T-helper 17 cell (primary cell): ENCODE data around the gene SMIM15. TPM values are rescaled to one million over a fixed set of nuclear protein-coding genes. Genes with fewer than 3 reads are reported as not detected.
"Not testable (repeated sequence)": the region's sequence is repeated elsewhere in the genome, so short reads cannot be mapped to it uniquely, and the experiment has no call there.

Experiments used
- ATAC-seq: fragments of 150-1000 bp; cut with Tn5 transposase; 2 replicates; pipeline ENCODE4 v1.10.0; 2021; ENCODE audit warnings: mild to moderate bottlenecking, moderate library complexity
- DNase-seq, 3 donors: peaks; one replicate each; pipeline versions ENCODE4 v3.0.0 to v3.0.0-alpha.2; 2020 to 2021
- H3K9me3 ChIP-seq: one replicate; pipeline ENCODE4 v1.7.0; 2013; ENCODE audit warnings: low read length, mild to moderate bottlenecking; ENCODE audit not compliant: control insufficient read depth, poor library complexity, severe bottlenecking
- H3K27ac Mint-ChIP-seq: one replicate; pipeline ENCODE4 v1.8.0; 2022; ENCODE audit warnings: mild to moderate bottlenecking, moderate library complexity, mixed read lengths
- H3K27me3 Mint-ChIP-seq: one replicate; pipeline ENCODE4 v1.8.0; 2022; ENCODE audit warnings: mixed read lengths
- H3K36me3 Mint-ChIP-seq: one replicate; pipeline ENCODE4 v1.8.0; 2022; ENCODE audit warnings: low read depth, mixed read lengths
- H3K4me1 Mint-ChIP-seq: one replicate; pipeline ENCODE4 v1.8.0; 2022; ENCODE audit warnings: mild to moderate bottlenecking, mixed read lengths
- H3K4me3 Mint-ChIP-seq: one replicate; pipeline ENCODE4 v1.8.0; 2022; ENCODE audit warnings: mild to moderate bottlenecking, moderate library complexity, mixed read lengths
- total RNA-seq, 4 donors: library from RNA in 2 of 4; stranded (reverse) in 2 of 4; gene quantifications; one replicate each; pipeline ENCODE4 v1.2.3 and lab custom pipeline; 2022 to 2026

SMIM15 gene, protein sequence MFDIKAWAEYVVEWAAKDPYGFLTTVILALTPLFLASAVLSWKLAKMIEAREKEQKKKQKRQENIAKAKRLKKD
- total RNA-seq (10 to 100 TPM; 13.7 to 20.4 TPM), total RNA-seq (lab: John Stamatoyannopoulos, UW) (16.6 to 37.9 reads per million in 2 donors)

DNA sequence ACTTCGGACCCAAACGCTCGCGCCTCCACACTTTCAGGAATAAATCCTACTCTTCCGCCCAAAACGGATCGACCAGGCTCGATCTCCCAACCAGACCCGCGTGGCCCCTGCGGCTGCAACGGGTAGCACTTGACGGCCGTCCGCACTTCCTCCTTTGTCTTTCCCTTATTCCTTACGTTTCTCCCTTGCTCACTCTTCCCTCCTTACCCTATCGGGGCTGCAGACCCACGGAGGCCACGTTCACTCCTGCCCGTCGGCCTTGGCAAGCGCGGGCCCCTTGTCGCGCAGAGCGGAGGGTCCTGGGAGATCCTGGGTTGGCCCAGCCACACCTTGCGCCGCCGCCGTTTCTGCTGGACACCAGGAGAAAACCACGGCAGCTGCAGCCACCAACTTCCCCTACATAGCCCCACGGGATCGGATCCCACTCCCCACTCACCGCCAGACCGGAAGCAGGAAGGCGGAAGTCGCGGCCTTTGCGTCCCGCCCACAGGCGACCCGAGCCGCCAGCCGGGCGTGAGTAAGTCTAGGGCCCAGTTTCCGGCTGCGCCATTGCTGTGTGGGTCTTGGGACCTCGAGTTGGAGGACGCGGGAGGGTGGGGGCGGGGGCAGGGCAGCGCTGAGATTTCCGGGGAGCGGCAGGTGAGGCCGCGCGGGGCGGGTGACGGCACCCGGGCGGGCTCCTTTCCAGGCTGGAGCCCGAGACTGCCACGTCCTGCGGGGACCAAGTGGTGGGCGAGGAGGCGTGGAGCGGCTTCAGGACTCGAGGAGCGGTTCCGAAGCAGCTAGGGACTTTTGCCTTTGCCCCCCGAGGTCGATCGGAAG lies at the start of gene SMIM15:
Gene SMIM15, minus strand, starts transcription at position 459 of the 822 bp plus-strand sequence. CDS start 2,297 bp downstream, outside the sequence.
- H3K36me3 Mint-ChIP-seq, result no peaks in the 10 kb centered on the region
- H3K27me3 Mint-ChIP-seq, result no peaks in the 10 kb centered on the region
- ATAC-seq (peak; percentile 90), DNase-seq (peak; percentile 51 to 59 (median 53))
- H3K9me3 ChIP-seq, result no peaks in the 10 kb centered on the region
- peak within 1 kb of the TSS; percentile 97 for H3K4me3 Mint-ChIP-seq
- H3K27ac Mint-ChIP-seq, result peak within 1 kb of the TSS; percentile 97
- peaks cover 24% of the 10 kb centered on the region for H3K4me1 Mint-ChIP-seq

DNA sequence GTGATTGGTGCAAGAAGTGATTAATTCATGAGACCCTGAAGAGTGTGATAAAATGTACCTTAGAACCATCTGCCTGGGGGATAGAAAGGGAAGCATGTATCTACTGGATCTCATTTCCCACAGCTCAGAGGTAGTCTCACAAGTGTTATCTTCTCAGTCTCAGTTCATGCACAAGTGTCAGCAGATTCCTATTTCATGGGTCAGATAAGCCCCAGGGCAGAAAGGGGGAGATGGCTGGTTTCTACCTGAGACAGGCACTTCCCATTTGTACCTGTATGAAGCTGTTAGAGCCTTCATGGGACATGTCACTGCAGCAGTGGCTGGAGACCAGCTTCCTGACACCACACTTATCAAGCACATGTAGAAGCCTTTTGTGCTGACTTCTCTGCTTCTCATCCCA lies 45.6 kb upstream of the SMIM15 start:
- H3K4me1 Mint-ChIP-seq, result no peaks in the 10 kb centered on the region
- peaks cover 8% of the 10 kb centered on the region for H3K36me3 Mint-ChIP-seq
- ATAC-seq (no peak), DNase-seq (no peak)
- H3K9me3 ChIP-seq, result no peaks in the 10 kb centered on the region
- no peak overlapping the region for H3K4me3 Mint-ChIP-seq
- peaks cover 19% of the 10 kb centered on the region for H3K27me3 Mint-ChIP-seq
- no peak overlapping the region for H3K27ac Mint-ChIP-seq

DNA sequence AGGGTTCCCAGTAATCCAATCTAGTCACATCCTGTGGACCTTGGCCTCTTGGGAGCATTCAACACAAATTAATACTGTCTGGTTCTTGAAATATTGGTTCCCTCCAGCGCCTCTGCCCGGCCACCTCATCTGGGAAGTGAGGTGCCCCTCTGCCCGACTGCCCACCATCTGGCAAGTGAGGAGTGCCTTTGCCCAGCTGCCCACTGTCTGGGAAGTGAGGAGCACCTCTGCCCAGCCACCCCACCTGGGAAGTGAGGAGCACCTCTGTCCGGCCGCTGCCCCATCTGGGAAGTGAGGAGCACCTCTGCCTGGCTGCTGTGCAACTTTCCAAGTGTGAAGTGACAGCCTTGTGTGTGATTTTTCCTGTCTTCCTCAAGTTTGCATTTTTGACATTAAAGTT lies 42.7 kb upstream of the SMIM15 start:
- no peak overlapping the region for H3K4me3 Mint-ChIP-seq
- no peaks in the 10 kb centered on the region for H3K4me1 Mint-ChIP-seq
- ATAC-seq (no peak), DNase-seq (no peak)
- H3K36me3 Mint-ChIP-seq, result peaks cover 8% of the 10 kb centered on the region
- peaks cover 12% of the 10 kb centered on the region for H3K27me3 Mint-ChIP-seq
- no peaks in the 10 kb centered on the region for H3K9me3 ChIP-seq
- H3K27ac Mint-ChIP-seq, result no peak overlapping the region

DNA sequence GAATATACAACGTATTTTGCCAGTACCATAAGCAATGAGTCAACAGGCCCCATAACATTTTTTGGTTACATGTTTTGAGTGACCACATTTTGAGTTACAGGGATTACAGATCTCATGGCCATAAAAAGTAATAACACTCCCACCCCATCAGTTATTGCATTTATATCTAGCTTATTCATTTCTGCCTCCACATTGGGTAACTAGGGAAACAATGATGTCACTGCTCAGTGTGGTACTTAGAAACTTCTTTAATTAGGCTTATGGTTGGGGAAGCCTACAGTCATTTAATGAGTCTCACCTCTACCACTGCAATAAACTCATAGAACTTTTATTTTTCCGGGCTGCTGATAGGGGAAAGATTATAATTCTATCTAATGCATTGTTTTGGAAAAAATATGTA lies 39.9 kb upstream of the SMIM15 start:
- DNase-seq, result no peak
- H3K9me3 ChIP-seq, result no peaks in the 10 kb centered on the region
- H3K36me3 Mint-ChIP-seq, result peaks cover 9% of the 10 kb centered on the region
- peaks cover 14% of the 10 kb centered on the region for H3K27me3 Mint-ChIP-seq
- no peaks in the 10 kb centered on the region for H3K4me1 Mint-ChIP-seq
- H3K4me3 Mint-ChIP-seq, result no peak overlapping the region
- H3K27ac Mint-ChIP-seq, result no peak overlapping the region
- no peak for ATAC-seq

DNA sequence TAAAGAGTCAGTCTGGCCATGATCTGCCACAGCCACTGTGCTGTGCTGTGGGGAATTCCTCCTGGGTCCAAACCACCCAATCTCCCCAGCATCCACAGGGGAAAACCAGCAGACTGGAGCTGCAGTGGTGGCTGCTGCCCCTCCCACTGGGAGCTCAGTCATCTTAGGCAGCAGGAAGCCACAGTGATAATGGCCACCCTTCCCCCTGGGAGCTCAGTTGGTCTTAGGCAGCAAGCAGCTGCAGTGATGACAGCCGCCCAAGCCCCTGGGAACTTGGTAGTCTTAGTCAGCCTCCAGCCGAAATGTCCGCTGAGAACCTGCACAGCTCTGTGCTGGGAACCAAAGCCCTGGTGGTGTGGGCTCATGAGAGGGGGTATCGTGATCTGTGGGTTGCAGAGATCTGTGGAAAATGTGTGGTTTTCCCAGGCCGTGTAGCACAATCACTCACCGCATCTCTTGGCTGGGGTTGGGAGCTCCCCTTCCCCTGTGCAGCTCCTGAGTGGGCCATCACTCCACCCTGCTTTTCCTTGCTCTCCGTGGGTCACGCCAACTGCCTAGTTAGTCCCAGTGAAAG lies 38.4 kb upstream of the SMIM15 start:
- peaks cover 12% of the 10 kb centered on the region for H3K27me3 Mint-ChIP-seq
- peaks cover 4% of the 10 kb centered on the region for H3K4me1 Mint-ChIP-seq
- DNase-seq, result no peak
- H3K36me3 Mint-ChIP-seq, result peaks cover 6% of the 10 kb centered on the region
- no peak overlapping the region for H3K27ac Mint-ChIP-seq
- H3K4me3 Mint-ChIP-seq, result no peak overlapping the region
- no peak for ATAC-seq
- H3K9me3 ChIP-seq, result no peaks in the 10 kb centered on the region

DNA sequence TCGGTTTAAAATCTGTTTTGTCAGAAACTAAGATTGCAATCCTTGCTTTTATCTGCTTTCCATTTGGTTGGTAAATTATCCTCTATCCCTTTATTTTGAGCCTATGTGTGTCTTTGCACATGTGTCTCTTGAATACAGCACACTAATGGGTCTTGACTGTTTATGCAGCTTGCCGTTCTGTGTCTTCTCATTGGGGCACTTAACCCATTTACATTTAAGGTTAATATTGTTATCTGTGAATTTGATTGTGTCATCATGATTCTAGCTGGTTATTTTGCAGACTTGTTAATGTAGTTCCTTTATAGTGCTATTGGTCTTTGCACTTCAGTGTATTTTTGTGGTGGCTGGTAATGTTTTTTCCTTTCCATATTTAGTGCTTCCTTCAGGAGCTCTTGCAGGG lies 36.3 kb upstream of the SMIM15 start:
- Mint-ChIP-seq H3K27me3 (peaks cover 9% of the 10 kb centered on the region), H3K27ac (no peak overlapping the region), H3K36me3 (peaks cover 5% of the 10 kb centered on the region), H3K4me3 (no peak overlapping the region), H3K4me1 (peaks cover 4% of the 10 kb centered on the region)
- DNase-seq (no peak), ATAC-seq (no peak)
- no peaks in the 10 kb centered on the region for H3K9me3 ChIP-seq

DNA sequence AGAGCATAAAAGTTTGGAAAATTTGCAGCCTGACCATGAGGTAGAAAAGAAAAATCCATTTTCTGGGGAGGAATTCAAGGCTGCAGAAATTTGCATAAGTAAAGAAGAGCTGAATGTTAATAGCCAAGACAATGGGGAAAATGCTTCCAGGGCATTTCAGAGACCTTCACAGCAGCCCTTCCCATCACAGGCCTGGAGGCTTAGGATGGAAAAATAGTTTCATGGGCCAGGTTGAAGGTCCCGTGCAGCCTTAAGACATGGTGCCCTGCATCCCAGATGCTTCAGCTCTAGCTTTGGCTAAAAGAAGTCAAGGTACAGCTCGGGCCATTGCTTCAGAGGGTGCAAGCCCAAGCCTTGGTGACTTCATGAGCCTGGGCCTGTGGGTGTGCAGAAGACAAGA lies 25.6 kb upstream of the SMIM15 start:
- not testable (repeated sequence) for ATAC-seq

DNA sequence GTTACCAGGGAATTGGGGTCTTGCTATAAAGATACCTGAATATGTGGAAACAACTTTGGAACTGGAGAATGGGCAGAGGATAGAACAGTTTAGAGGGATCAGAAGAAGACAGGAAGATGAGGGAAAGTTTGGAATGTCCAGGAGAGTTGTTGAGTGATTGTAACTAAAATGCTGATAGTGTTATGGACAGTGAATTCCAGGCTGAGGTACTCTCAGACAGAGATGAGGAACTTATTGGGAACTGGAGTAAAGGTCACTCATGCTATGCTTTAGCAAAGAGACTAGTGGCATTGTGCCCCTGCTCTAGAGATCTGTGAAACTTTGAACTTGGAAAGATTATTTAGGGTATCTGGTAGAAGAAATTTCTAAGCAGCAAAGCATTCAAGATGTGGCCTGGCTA lies 25.1 kb upstream of the SMIM15 start:
- not testable (repeated sequence) for DNase-seq, ATAC-seq

More for the DNA sequence above, 25.6 kb upstream of the SMIM15 start:
- H3K4me1 Mint-ChIP-seq, H3K4me3 Mint-ChIP-seq, DNase-seq, H3K36me3 Mint-ChIP-seq, H3K27me3 Mint-ChIP-seq, H3K9me3 ChIP-seq, H3K27ac Mint-ChIP-seq: not testable (repeated sequence)

DNA sequence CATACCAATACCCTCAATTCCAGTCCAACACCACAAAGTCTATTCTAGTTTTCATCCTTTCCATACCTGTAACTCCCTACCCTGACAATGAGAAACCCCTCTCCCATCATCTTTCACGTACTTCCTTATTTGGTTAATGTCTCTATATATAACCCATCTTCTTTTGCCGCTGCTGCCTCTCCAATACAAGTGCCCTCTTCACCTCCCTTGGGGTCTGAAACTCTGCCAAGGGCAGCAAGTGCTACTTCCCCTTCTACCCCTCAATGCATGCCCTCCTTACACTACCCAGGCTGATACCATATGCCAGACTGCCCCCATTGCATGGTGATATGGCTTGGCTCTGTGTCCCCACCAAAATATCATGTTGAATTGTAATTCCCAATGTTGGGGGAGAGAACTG lies 24.4 kb upstream of the SMIM15 start:
- ATAC-seq (no peak), DNase-seq (no peak)
- Mint-ChIP-seq H3K27me3 (peaks cover 12% of the 10 kb centered on the region), H3K36me3 (no peaks in the 10 kb centered on the region), H3K27ac (no peak overlapping the region), H3K4me3 (no peak overlapping the region), H3K4me1 (no peaks in the 10 kb centered on the region)
- no peaks in the 10 kb centered on the region for H3K9me3 ChIP-seq

More for the DNA sequence above, 25.1 kb upstream of the SMIM15 start:
- H3K4me1 Mint-ChIP-seq, H3K27me3 Mint-ChIP-seq, H3K36me3 Mint-ChIP-seq, H3K27ac Mint-ChIP-seq, H3K4me3 Mint-ChIP-seq, H3K9me3 ChIP-seq: not testable (repeated sequence)

DNA sequence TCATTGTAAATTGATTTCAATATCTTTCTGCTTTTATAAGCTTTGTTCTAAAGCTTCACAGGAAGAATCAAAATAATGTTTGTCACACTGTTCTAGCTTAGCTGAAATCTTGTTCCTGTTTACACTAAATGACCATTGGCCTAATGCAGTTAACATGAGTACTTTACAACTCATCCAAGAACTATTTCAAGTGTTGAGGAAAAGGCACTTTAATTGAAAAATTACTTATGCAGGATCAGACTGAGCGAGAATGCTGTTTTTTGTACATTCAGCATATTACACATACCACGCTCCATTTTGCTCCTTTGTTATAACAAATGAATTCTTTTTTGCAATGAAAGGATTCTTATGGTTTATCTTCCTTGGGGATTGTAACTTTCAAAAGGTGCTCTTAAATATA lies 22.4 kb upstream of the SMIM15 start:
- peaks cover 2% of the 10 kb centered on the region for H3K4me1 Mint-ChIP-seq
- no peaks in the 10 kb centered on the region for H3K36me3 Mint-ChIP-seq
- H3K27me3 Mint-ChIP-seq, result peaks cover 7% of the 10 kb centered on the region
- ATAC-seq (no peak), DNase-seq (no peak)
- no peaks in the 10 kb centered on the region for H3K9me3 ChIP-seq
- H3K4me3 Mint-ChIP-seq, result no peak overlapping the region
- H3K27ac Mint-ChIP-seq, result no peak overlapping the region

DNA sequence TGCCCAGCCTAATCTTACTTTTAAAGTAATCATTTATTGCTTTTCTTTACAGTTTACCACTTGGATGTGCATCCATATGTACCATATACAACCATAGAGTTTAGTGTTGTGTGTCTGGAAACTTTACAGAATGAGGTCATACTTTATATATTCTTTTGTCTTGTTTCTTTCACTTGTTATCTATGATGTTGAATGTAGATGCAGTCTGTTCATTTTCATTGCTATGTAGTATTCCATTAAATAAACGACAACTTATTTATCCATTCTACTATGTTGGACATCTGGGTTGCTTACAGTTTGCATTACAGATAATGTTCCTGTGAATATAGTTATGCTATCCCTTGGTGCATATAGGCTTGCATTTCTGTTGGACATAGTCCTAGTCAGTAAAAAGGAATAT lies 21.3 kb upstream of the SMIM15 start:
- peaks cover 2% of the 10 kb centered on the region for H3K4me1 Mint-ChIP-seq
- H3K27me3 Mint-ChIP-seq, result peaks cover 9% of the 10 kb centered on the region
- no peak overlapping the region for H3K4me3 Mint-ChIP-seq
- no peaks in the 10 kb centered on the region for H3K9me3 ChIP-seq
- ATAC-seq (no peak), DNase-seq (no peak)
- no peaks in the 10 kb centered on the region for H3K36me3 Mint-ChIP-seq
- no peak overlapping the region for H3K27ac Mint-ChIP-seq

DNA sequence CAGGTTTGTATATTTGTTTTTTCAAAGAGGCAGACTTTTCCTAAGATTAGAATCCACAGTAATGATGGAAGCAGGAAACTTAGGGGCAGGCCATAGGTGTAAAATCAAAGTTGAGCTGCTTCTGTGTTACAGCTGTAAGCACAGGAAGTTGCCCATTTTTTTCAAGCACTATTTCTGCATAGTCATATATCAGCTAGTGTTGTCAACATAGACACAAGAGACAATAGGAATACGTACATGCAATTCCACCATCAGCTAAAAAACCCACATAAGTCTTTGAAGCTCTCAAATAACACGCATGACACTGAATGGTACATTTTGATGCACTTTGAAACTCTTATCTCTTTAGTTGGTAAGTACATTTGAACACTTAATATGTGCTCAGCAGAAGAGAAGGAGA lies 20.2 kb upstream of the SMIM15 start:
- Mint-ChIP-seq H3K4me1 (peaks cover 2% of the 10 kb centered on the region), H3K27ac (no peak overlapping the region), H3K4me3 (no peak overlapping the region), H3K36me3 (no peaks in the 10 kb centered on the region), H3K27me3 (peaks cover 9% of the 10 kb centered on the region)
- no peak for DNase-seq
- H3K9me3 ChIP-seq, result no peaks in the 10 kb centered on the region
- no peak for ATAC-seq

DNA sequence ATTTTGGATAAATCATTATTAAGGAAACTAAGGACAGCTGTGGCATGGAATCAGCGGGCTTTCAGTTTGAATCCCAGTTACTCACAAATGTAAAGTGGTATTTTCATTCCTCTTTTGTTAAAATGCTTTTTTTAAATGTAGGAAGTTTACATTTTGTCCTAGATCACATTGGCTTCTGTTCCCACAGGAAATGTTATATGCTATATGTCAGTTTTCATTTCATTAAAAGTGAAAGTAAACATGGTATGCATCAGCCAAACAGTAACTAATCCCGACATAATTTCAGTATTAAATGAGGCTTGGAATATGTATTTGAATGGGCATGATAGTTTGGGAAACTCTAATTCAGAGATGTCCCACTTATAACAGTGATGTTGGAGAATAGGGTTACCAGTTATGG lies 18.6 kb upstream of the SMIM15 start:
- no peaks in the 10 kb centered on the region for H3K9me3 ChIP-seq
- Mint-ChIP-seq H3K27me3 (peaks cover 13% of the 10 kb centered on the region), H3K27ac (no peak overlapping the region), H3K36me3 (no peaks in the 10 kb centered on the region), H3K4me1 (peaks cover 2% of the 10 kb centered on the region), H3K4me3 (no peak overlapping the region)
- DNase-seq (no peak), ATAC-seq (no peak)
